SK-N-SH (cell line): ENCODE results near the gene SCARF1. TPM values are rescaled to one million over a fixed set of nuclear protein-coding genes. Genes with fewer than 3 reads are reported as not detected.

Experiments used
- CTCF ChIA-PET: fragments of 300-600, 350-600 bp; formaldehyde crosslinking; extraction: SDS; loops from one replicate; lab custom pipeline; 2021; lab: Yijun Ruan, JAX
- POLR2A ChIA-PET: fragments of 350-600 bp; sonication (Branson Sonifier 250); formaldehyde crosslinking; extraction: SDS; loops from one replicate; lab custom pipeline; 2020; ENCODE audit warnings: antibody characterized with exemption, inconsistent platforms; lab: Yijun Ruan, JAX
- DNase-seq: peaks from one replicate; pipeline ENCODE4 v3.0.0; 2012
- H2AFZ ChIP-seq: fragments of 200-600 bp; sonication (generic); 2 replicates; pipeline ENCODE4 v1.8.1; 2016; ENCODE audit warnings: antibody characterized with exemption, mild to moderate bottlenecking, low read depth
- H3F3A ChIP-seq: fragments of 200-600 bp; sonication (generic); replicated peaks from 2 replicates; pipeline ENCODE3; 2016; ENCODE audit warnings: antibody characterized with exemption, mild to moderate bottlenecking; ENCODE audit not compliant: insufficient read depth
- H3K27ac ChIP-seq, 2 experiments: fragments of 200-500 bp in 1 of 2; fragments of 200-600 bp in 1 of 2; sonication (Bioruptor generic) in 1 of 2; sonication (generic), shearing (Covaris generic) in 1 of 2; 2 replicates each; pipeline versions ENCODE4 v1.5.1 to v1.6.1; 2014 to 2016; ENCODE audit warnings: low read depth in 2 of 2, inconsistent platforms in 1 of 2, low read length in 1 of 2, mild to moderate bottlenecking in 1 of 2, mixed read lengths in 1 of 2
- H3K27me3 ChIP-seq: fragments of 200-600 bp; sonication (generic), shearing (Covaris generic); 2 replicates; pipeline ENCODE4 v1.6.1; 2016; ENCODE audit warnings: mixed run types; ENCODE audit not compliant: insufficient read depth
- H3K36me3 ChIP-seq, 2 experiments: fragments of 200-500 bp in 1 of 2; fragments of 200-600 bp in 1 of 2; sonication (Bioruptor generic) in 1 of 2; sonication (generic) in 1 of 2; replicated peaks in 1 of 2; 2 replicates each; pipeline versions ENCODE3 to v1.5.1; 2014 to 2016; ENCODE audit warnings: low read length in 1 of 2, mild to moderate bottlenecking in 1 of 2; ENCODE audit not compliant: insufficient read depth in 2 of 2, control insufficient read depth in 1 of 2
- H3K4me1 ChIP-seq, 2 experiments: fragments of 200-500 bp in 1 of 2; fragments of 200-600 bp in 1 of 2; sonication (Bioruptor generic) in 1 of 2; sonication (generic), shearing (Covaris generic) in 1 of 2; 2 replicates each; pipeline versions ENCODE4 v1.5.1 to v1.6.1; 2014 to 2016; ENCODE audit warnings: low read depth in 1 of 2, low read length in 1 of 2, mixed run types in 1 of 2; ENCODE audit not compliant: insufficient read depth in 2 of 2, control insufficient read depth in 1 of 2
- H3K4me2 ChIP-seq: fragments of 200-600 bp; sonication (generic), shearing (Covaris generic); 2 replicates; pipeline ENCODE4 v1.6.1; 2017; ENCODE audit warnings: mixed run types
- H3K4me3 ChIP-seq, 2 experiments: fragments of 200-500 bp in 1 of 2; fragments of 200-600 bp in 1 of 2; sonication (Bioruptor generic) in 1 of 2; sonication (generic), shearing (Covaris generic) in 1 of 2; 2 replicates each; pipeline versions ENCODE4 v1.5.1 to v1.8.1; 2014 to 2016; ENCODE audit warnings: low read depth in 2 of 2, inconsistent platforms in 1 of 2, low read length in 1 of 2, mild to moderate bottlenecking in 1 of 2, mixed read lengths in 1 of 2, moderate library complexity in 1 of 2
- H3K79me2 ChIP-seq: fragments of 200-600 bp; sonication (generic); 2 replicates; pipeline ENCODE4 v1.8.1; 2017; ENCODE audit warnings: mild to moderate bottlenecking; ENCODE audit not compliant: insufficient read depth
- H3K9ac ChIP-seq: fragments of 200-600 bp; sonication (generic); 2 replicates; pipeline ENCODE4 v1.6.1; 2017; ENCODE audit warnings: mixed run types
- H3K9me2 ChIP-seq: fragments of 200-600 bp; sonication (generic); 2 replicates; pipeline ENCODE4 v1.6.1; 2017; ENCODE audit warnings: mixed run types
- H3K9me3 ChIP-seq: fragments of 200-600 bp; sonication (generic); 2 replicates; pipeline ENCODE4 v1.6.1; 2017; ENCODE audit warnings: mixed run types, mild to moderate bottlenecking, moderate library complexity
- H4K20me1 ChIP-seq: fragments of 200-600 bp; sonication (generic); 2 replicates; pipeline ENCODE4 v1.6.1; 2017; ENCODE audit warnings: mild to moderate bottlenecking, mixed run types; ENCODE audit not compliant: insufficient read depth
- EP300 ChIP-seq, 2 experiments: IDR thresholded peaks; 2 replicates each; pipeline versions ENCODE4 v1.4.0 to v1.6.1; 2012; ENCODE audit warnings: borderline replicate concordance in 1 of 2, low read depth in 1 of 2, low read length in 1 of 2
- EZH2phosphoT487 ChIP-seq: fragments of 200-600 bp; sonication (generic); IDR thresholded peaks from 2 replicates; pipeline ENCODE4 v1.6.1; 2017; ENCODE audit warnings: low read depth, mixed run types, mild to moderate bottlenecking, antibody characterized with exemption, moderate library complexity, borderline replicate concordance
- FOXM1 ChIP-seq: IDR thresholded peaks from 2 replicates; pipeline ENCODE4 v1.4.0; 2012; ENCODE audit warnings: low read depth, mild to moderate bottlenecking
- IRF3 ChIP-seq: fragments of 150-350 bp; IDR thresholded peaks from 2 replicates; pipeline ENCODE4 v1.6.1; 2016; ENCODE audit warnings: mild to moderate bottlenecking, low read depth, low read length
- NFIC ChIP-seq: IDR thresholded peaks from 2 replicates; pipeline ENCODE4 v1.4.0; 2012; ENCODE audit warnings: borderline replicate concordance
- PBX3 ChIP-seq: IDR thresholded peaks from 2 replicates; pipeline ENCODE4; 2012
- RAD21 ChIP-seq: IDR thresholded peaks from 2 replicates; pipeline ENCODE4 v1.6.1; 2012; ENCODE audit warnings: mild to moderate bottlenecking, low read length
- RFX5 ChIP-seq: IDR thresholded peaks from 2 replicates; pipeline ENCODE4 v1.6.1; 2012; ENCODE audit warnings: mild to moderate bottlenecking, improper control_type of control experiment, low read length
- TEAD4 ChIP-seq: IDR thresholded peaks from 2 replicates; pipeline ENCODE4 v1.4.0; 2012; ENCODE audit warnings: mild to moderate bottlenecking, borderline replicate concordance; ENCODE audit not compliant: insufficient read depth
- USF2 ChIP-seq: fragments of 150-350 bp; IDR thresholded peaks from 2 replicates; pipeline ENCODE4 v1.6.1; 2017; ENCODE audit warnings: antibody characterized with exemption, low read length, low read depth, borderline replicate concordance
- ZBTB33 ChIP-seq: IDR thresholded peaks from 2 replicates; pipeline ENCODE4 v1.4.0; 2012; ENCODE audit warnings: low read depth, borderline replicate concordance
- WGBS: methylation state at CpG from one replicate; pipeline ENCODE4 v1.1.6; 2017; ENCODE audit warnings: low lambda C conversion rate; 5-methylcytosine and 5-hydroxymethylcytosine counted together
- polyA plus RNA-seq, 3 experiments: library from polyadenylated mRNA; depleted of rRNA; stranded (reverse); fragments of >200 nt; gene quantifications; 2 replicates each; pipeline ENCODE4 v1.2.3, GENCODE V29; 2012
- TF ChIP-seq, protein P1 (sequence below): fragments of 200-600 bp; sonication (generic); IDR thresholded peaks from 2 replicates; pipeline ENCODE4 v1.6.1; 2017; ENCODE audit warnings: antibody characterized with exemption, mild to moderate bottlenecking, moderate library complexity

SCARF1 gene
- polyA plus RNA-seq, 1 of the 3 experiments (the other 2 are of a cell fraction) = 0.39 TPM

DNA sequence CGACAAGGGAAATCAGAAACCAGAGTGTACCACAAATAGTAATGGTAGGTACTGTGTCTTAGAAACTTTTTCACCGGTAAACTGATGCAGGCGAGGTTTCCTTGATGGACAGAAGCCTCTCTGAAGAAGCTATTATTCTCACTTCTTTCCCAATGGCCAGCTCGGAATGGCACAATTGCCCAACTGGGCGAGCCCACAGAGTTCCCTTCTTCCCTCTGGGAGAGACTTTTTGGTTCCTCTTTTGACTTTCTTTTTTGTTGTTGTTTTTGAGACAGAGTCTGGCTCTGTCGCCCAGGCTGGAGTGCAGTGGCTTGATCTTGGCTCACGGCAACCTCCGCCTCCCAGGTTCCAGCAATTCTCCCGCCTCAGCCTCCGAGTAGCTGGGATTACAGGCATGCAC, 33.8 kb downstream of the SCARF1 start:
- Histone ChIP-seq H3K4me2 (no peak overlapping the region), H3K36me3 (no peaks in the 10 kb centered on the region), H3K9me3 (no peaks in the 10 kb centered on the region), H3K4me1 (no peaks in the 10 kb centered on the region; a peak in 1 of 4 replicates), H4K20me1 (no peaks in the 10 kb centered on the region), H3K79me2 (no peaks in the 10 kb centered on the region), H3F3A (no peaks in the 10 kb centered on the region), H2AFZ (no peak overlapping the region), H3K4me3 (no peak overlapping the region), H3K9me2 (no peaks in the 10 kb centered on the region), H3K27me3 (no peaks in the 10 kb centered on the region), H3K27ac (no peak overlapping the region), H3K9ac (no peak overlapping the region)
- POLR2A ChIA-PET = no interaction called here
- no peak for TF ChIP-seq RAD21
- TF ChIP-seq RFX5 = no peak
- TF ChIP-seq IRF3 = no peak
- no peak for TF ChIP-seq EZH2phosphoT487
- no peak for TF ChIP-seq EP300 (IDR thresholded peaks at IDR 0.05; ENCODE audit: borderline replicate concordance in 1 of 2, low read depth in 1 of 2, low read length in 1 of 2)
- TF ChIP-seq NFIC = no peak
- no peak for TF ChIP-seq ZBTB33
- no peak for DNase-seq
- WGBS = 97% methylated on average over 10 of the region's 10 CpGs
- CTCF ChIA-PET = interaction anchor here (1.1 kb wide), 1 partner anchor 37 kb away, joined by 4 read pairs; no protein-coding TSS in a partner anchor

DNA sequence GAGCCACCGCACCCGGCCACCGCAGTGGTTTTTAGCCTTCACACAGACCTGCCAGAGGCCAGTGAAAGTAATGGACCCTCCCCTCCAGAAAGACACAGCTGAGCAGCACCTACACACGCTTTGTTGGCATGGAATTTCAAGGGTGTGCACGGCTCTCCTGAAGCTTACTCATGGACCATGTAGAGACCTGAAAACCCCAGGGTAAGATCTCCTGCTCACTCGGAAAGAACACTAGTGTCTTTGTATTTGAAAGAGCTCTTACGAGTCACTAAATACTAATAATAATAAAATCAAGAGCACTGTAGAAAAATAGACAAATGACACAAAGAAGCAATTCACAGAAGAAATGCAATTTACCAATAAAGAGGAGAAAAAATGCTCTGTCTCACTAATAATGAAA, 36.9 kb downstream of the SCARF1 start:
- Histone ChIP-seq H3K27ac (no peak overlapping the region), H3K79me2 (no peaks in the 10 kb centered on the region), H3K9ac (no peak overlapping the region), H3K9me3 (no peaks in the 10 kb centered on the region), H3K4me3 (no peak overlapping the region), H3K36me3 (no peaks in the 10 kb centered on the region), H3K4me1 (no peaks in the 10 kb centered on the region), H3K9me2 (no peaks in the 10 kb centered on the region), H3K4me2 (no peak overlapping the region), H3F3A (no peaks in the 10 kb centered on the region), H4K20me1 (no peaks in the 10 kb centered on the region), H2AFZ (no peak overlapping the region), H3K27me3 (no peaks in the 10 kb centered on the region)
- POLR2A ChIA-PET = no interaction called here
- DNase-seq = no peak
- CTCF ChIA-PET = interaction anchor here (1.8 kb wide), 1 partner anchor 21 kb away, joined by 3 read pairs; the partner anchor contains the start of gene SLC43A2
- WGBS = 89% methylated on average over 7 of the region's 7 CpGs
- TF ChIP-seq ZBTB33 (no peak), IRF3 (no peak), TEAD4 (no peak), PBX3 (no peak), RFX5 (no peak), USF2 (no peak), EZH2phosphoT487 (no peak), FOXM1 (no peak)
- TF ChIP-seq, protein P1, sequence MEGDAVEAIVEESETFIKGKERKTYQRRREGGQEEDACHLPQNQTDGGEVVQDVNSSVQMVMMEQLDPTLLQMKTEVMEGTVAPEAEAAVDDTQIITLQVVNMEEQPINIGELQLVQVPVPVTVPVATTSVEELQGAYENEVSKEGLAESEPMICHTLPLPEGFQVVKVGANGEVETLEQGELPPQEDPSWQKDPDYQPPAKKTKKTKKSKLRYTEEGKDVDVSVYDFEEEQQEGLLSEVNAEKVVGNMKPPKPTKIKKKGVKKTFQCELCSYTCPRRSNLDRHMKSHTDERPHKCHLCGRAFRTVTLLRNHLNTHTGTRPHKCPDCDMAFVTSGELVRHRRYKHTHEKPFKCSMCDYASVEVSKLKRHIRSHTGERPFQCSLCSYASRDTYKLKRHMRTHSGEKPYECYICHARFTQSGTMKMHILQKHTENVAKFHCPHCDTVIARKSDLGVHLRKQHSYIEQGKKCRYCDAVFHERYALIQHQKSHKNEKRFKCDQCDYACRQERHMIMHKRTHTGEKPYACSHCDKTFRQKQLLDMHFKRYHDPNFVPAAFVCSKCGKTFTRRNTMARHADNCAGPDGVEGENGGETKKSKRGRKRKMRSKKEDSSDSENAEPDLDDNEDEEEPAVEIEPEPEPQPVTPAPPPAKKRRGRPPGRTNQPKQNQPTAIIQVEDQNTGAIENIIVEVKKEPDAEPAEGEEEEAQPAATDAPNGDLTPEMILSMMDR = no peak
